ENCODE results near the gene TIAM2. TPM values are rescaled to one million over a fixed set of nuclear protein-coding genes. Genes with fewer than 3 reads are reported as not detected.

Gene TIAM2
- total RNA-seq, 4 donors from 2014 or later, result 25.7 to 77.1 (median 56.6) TPM

- TF ChIP-seq, protein P1, sequence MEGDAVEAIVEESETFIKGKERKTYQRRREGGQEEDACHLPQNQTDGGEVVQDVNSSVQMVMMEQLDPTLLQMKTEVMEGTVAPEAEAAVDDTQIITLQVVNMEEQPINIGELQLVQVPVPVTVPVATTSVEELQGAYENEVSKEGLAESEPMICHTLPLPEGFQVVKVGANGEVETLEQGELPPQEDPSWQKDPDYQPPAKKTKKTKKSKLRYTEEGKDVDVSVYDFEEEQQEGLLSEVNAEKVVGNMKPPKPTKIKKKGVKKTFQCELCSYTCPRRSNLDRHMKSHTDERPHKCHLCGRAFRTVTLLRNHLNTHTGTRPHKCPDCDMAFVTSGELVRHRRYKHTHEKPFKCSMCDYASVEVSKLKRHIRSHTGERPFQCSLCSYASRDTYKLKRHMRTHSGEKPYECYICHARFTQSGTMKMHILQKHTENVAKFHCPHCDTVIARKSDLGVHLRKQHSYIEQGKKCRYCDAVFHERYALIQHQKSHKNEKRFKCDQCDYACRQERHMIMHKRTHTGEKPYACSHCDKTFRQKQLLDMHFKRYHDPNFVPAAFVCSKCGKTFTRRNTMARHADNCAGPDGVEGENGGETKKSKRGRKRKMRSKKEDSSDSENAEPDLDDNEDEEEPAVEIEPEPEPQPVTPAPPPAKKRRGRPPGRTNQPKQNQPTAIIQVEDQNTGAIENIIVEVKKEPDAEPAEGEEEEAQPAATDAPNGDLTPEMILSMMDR (IDR thresholded peaks at IDR 0.05), result no peak
- TF ChIP-seq POLR2A (IDR thresholded peaks at IDR 0.05), result no peak
- intact Hi-C loops (cut with DNase I; ENCODE audit: low total_unique reads), result no loop called here
- H3K27ac ChIP-seq, result no peak overlapping the region
These were observed 61.6 kb downstream of the TIAM2 start for GRCh38 chr6:155056756-155057155.

DNA sequence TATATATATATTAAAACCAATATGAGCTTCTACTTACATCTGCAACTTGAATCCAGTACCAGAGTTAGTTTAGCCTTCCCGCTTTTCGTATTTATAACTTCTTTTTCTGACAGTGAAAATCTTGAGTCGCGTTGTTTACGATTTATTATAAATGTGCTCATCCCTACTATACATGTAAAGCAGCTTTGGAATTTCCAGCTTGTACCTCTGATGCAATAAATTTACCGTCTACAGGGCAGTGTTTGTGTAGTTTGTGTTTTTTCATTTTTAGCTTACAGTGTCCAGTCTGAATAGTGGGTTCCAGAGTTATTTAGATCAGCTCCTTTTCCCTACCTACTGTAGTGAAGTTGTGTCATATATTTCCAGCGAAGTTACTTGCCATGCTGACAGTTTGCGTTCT is 66.3 kb downstream of the TIAM2 start:
- Histone ChIP-seq H3K4me1 (no peaks in the 10 kb centered on the region), H3K9me3 (no peaks in the 10 kb centered on the region), H3K27ac (no peak overlapping the region), H3K27me3 (no peaks in the 10 kb centered on the region), H3K36me3 (no peaks in the 10 kb centered on the region), H3K4me3 (no peak overlapping the region)
- no peak for DNase-seq
- intact Hi-C loops (cut with DNase I; ENCODE audit: low total_unique reads), result no loop called here
- TF ChIP-seq POLR2A (IDR thresholded peaks at IDR 0.05), result no peak
- TF ChIP-seq, protein P1 (IDR thresholded peaks at IDR 0.05), result no peak

More at GRCh38 chr6:155056756-155057155, 61.6 kb downstream of the TIAM2 start:
- no peaks in the 10 kb centered on the region for H3K9me3 ChIP-seq
- no peaks in the 10 kb centered on the region for H3K27me3 ChIP-seq
- no peaks in the 10 kb centered on the region for H3K4me1 ChIP-seq
- no peaks in the 10 kb centered on the region for H3K36me3 ChIP-seq
- no peak for DNase-seq
- H3K4me3 ChIP-seq, result no peak overlapping the region

DNA sequence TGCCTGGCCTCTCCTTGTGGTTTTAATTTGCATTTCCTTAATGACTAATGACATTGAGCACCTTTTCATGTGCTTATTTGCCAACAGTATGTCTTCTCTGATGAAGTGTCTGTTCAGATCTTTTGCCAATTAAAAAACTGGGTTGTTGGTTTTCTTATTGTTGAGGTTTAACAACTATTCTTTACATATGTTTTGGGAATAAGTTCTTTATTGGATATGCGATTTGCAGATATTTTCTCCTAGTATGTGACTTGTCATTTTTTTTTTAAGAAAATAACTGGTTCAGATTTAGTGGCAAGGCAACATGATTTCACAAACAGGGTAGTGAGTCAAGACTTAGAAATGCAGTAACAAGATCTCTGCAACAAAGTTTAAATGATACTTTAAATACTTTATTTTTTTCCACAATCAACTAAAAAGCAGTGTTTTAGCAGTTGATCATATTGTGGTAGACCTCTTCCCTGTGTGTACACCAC is 67.8 kb downstream of the TIAM2 start:
- H3K4me3 ChIP-seq, result no peak overlapping the region
- TF ChIP-seq POLR2A (IDR thresholded peaks at IDR 0.05), result no peak
- TF ChIP-seq, protein P1 (IDR thresholded peaks at IDR 0.05), result no peak
- H3K27ac ChIP-seq, result no peak overlapping the region
- no peaks in the 10 kb centered on the region for H3K36me3 ChIP-seq
- no peaks in the 10 kb centered on the region for H3K4me1 ChIP-seq
- no peaks in the 10 kb centered on the region for H3K9me3 ChIP-seq
- H3K27me3 ChIP-seq, result no peaks in the 10 kb centered on the region
- no peak for DNase-seq
- intact Hi-C loops (cut with DNase I; ENCODE audit: low total_unique reads), result no loop called here

GRCh38 chr6:155064303-155064702 is 69.2 kb downstream of the TIAM2 start:
- TF ChIP-seq, protein P1 (IDR thresholded peaks at IDR 0.05), result no peak
- TF ChIP-seq POLR2A (IDR thresholded peaks at IDR 0.05), result no peak
- Histone ChIP-seq H3K4me3 (no peak overlapping the region), H3K9me3 (no peaks in the 10 kb centered on the region), H3K27ac (no peak overlapping the region), H3K4me1 (no peaks in the 10 kb centered on the region), H3K27me3 (no peaks in the 10 kb centered on the region), H3K36me3 (no peaks in the 10 kb centered on the region)
- no peak for DNase-seq
- intact Hi-C loops (cut with DNase I; ENCODE audit: low total_unique reads), result no loop called here

DNA sequence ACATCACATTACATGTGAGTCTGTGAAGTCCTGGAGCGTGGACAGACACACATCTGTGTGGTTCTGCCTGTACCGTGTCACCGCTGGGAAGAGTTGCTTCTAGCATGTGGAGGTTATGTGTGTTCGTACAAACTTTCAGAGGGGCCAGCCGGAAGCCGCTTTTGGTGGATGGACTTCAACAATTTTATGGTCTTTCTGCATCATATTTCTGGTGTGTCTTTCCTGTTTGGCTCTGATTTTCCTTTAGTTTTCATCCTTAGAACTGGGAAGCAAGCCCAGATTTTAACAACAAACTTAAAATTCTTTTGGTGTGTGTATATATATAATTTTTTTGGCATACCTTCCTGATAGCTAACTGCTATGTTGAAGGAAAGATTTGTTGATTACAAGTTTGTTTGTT is 71.2 kb downstream of the TIAM2 start:
- TF ChIP-seq, protein P1 (IDR thresholded peaks at IDR 0.05), result no peak
- TF ChIP-seq POLR2A (IDR thresholded peaks at IDR 0.05), result no peak
- H3K4me3 ChIP-seq, result no peak overlapping the region
- H3K4me1 ChIP-seq, result no peaks in the 10 kb centered on the region
- no peaks in the 10 kb centered on the region for H3K9me3 ChIP-seq
- intact Hi-C loops (cut with DNase I; ENCODE audit: low total_unique reads), result no loop called here
- no peak for DNase-seq
- no peaks in the 10 kb centered on the region for H3K36me3 ChIP-seq
- H3K27ac ChIP-seq, result no peak overlapping the region
- no peaks in the 10 kb centered on the region for H3K27me3 ChIP-seq

All from uterus (tissue), 4 donors.